NCI-H2081 (cell line): ENCODE data around the gene HOXC12.

ENCODE experiments used
- DNase-seq, 2 experiments: peaks; one replicate each; lab custom pipeline; 2025; lab: John Stamatoyannopoulos, UW

Gene HOXC12

GRCh38 chr12:53972722-53973235 lies 18.1 kb downstream of the HOXC12 start, which contains the start of gene HOXC11:
Gene HOXC11, plus strand, starts transcription at chr12:53973126. Its CDS starts 116 bp downstream, at chr12:53973242.
- no peak for DNase-seq

- DNase-seq: no peak
These were observed 18.7 kb downstream of the HOXC12 start for GRCh38 chr12:53973236-53974042.

- peak in 1 of 2 experiments; percentile 37 for DNase-seq
These were observed 19.7 kb downstream of the HOXC12 start, which contains the start of gene HOTAIR for GRCh38 chr12:53974084-53975063. Gene HOTAIR, minus strand, starts transcription at chr12:53974954.

- DNase-seq: no peak
These were observed 20.4 kb downstream of the HOXC12 start for GRCh38 chr12:53975064-53975471.

- no peak for DNase-seq
These were observed 20.9 kb downstream of the HOXC12 start for GRCh38 chr12:53975479-53976152.

GRCh38 chr12:53976172-53976822 lies 21.6 kb downstream of the HOXC12 start:
- DNase-seq: no peak

- DNase-seq: no peak
These were observed 22.3 kb downstream of the HOXC12 start for GRCh38 chr12:53976823-53977595.

GRCh38 chr12:53977596-53978445 lies 23.1 kb downstream of the HOXC12 start:
- DNase-seq: no peak

- no peak for DNase-seq
These were observed 24.0 kb downstream of the HOXC12 start for GRCh38 chr12:53978477-53979356.

- DNase-seq: no peak
These were observed 25.6 kb downstream of the HOXC12 start for GRCh38 chr12:53980104-53980801.

- no peak for DNase-seq
These were observed 26.2 kb downstream of the HOXC12 start for GRCh38 chr12:53980802-53981496.

- no peak for DNase-seq
These were observed 27.2 kb downstream of the HOXC12 start for GRCh38 chr12:53981634-53982565.

GRCh38 chr12:53982648-53983567 lies 28.2 kb downstream of the HOXC12 start:
- no peak for DNase-seq

- no peak for DNase-seq
These were observed 28.9 kb downstream of the HOXC12 start for GRCh38 chr12:53983568-53983949.

GRCh38 chr12:53983950-53984572 lies 29.4 kb downstream of the HOXC12 start:
- DNase-seq: no peak
